TTC549 (cell line): ENCODE results near the gene PLEKHO1.
A peak's percentile ranks its signal among the peaks of the same experiment; 100 is the strongest.
"Not testable (repeated sequence)": the region's sequence is repeated elsewhere in the genome, so short reads cannot be mapped to it uniquely, and the experiment has no call there.

ENCODE experiments used
- FAIRE-seq: peaks from 2 replicates; lab custom pipeline; 2012; peaks lifted over from hg19 to GRCh38; lab: Jason Lieb, UNC

Gene PLEKHO1

GRCh38 chr1:150176593-150176992, 26.9 kb downstream of the PLEKHO1 start:
- no peak for FAIRE-seq

- FAIRE-seq, result no peak
These were observed 28.8 kb downstream of the PLEKHO1 start for GRCh38 chr1:150178548-150178947.

GRCh38 chr1:150179867-150180266, 30.2 kb downstream of the PLEKHO1 start:
- no peak for FAIRE-seq

GRCh38 chr1:150180474-150180873, 30.8 kb downstream of the PLEKHO1 start:
- no peak for FAIRE-seq

GRCh38 chr1:150182247-150182646, 32.5 kb downstream of the PLEKHO1 start:
- FAIRE-seq, result no peak

- no peak for FAIRE-seq
These were observed 33.3 kb downstream of the PLEKHO1 start for GRCh38 chr1:150183061-150183460.

- FAIRE-seq, result no peak
These were observed 35.8 kb downstream of the PLEKHO1 start for GRCh38 chr1:150185481-150185880.

GRCh38 chr1:150186438-150186788, 36.7 kb downstream of the PLEKHO1 start:
- FAIRE-seq, result not testable (repeated sequence)

GRCh38 chr1:150186789-150187559, 37.3 kb downstream of the PLEKHO1 start:
- peak; percentile 95 for FAIRE-seq

GRCh38 chr1:150187560-150187931, 37.8 kb downstream of the PLEKHO1 start:
- FAIRE-seq, result no peak

- FAIRE-seq, result no peak
These were observed 42.3 kb downstream of the PLEKHO1 start for GRCh38 chr1:150192012-150192411.

- no peak for FAIRE-seq
These were observed 44.8 kb downstream of the PLEKHO1 start for GRCh38 chr1:150194381-150195031.

GRCh38 chr1:150196417-150196816, 46.7 kb downstream of the PLEKHO1 start:
- no peak for FAIRE-seq

GRCh38 chr1:150207281-150207971, 57.7 kb downstream of the PLEKHO1 start:
- no peak for FAIRE-seq

GRCh38 chr1:150208460-150208859, 58.7 kb downstream of the PLEKHO1 start:
- not testable (repeated sequence) for FAIRE-seq
